Activated CD8-positive, alpha-beta memory T cell treated with anti-CD3 and anti-CD28 coated beads, Interleukin-2, amount 50 U/mL, for 1 hour (primary cell): Measurements from ENCODE around the gene ABCD4.
"Not testable (repeated sequence)": the region's sequence is repeated elsewhere in the genome, so short reads cannot be mapped to it uniquely, and the experiment has no call there.

ENCODE experiments used
- DNase-seq: peaks from one replicate; pipeline ENCODE4 v3.0.0-alpha.2; 2020; ENCODE audit errors: extremely low read depth

ABCD4 gene

GRCh38 chr14:74302634-74303569, at the start of gene ABCD4:
TSS of gene ABCD4 (minus strand) at chr14:74302934. CDS start at chr14:74302912, 22 bp downstream.
- DNase-seq = peak; percentile 53

- no peak for DNase-seq
Measured at GRCh38 chr14:74350928-74351323, 48.2 kb upstream of the ABCD4 start.

- no peak for DNase-seq
Measured at GRCh38 chr14:74350211-74350927, 47.6 kb upstream of the ABCD4 start.

- no peak for DNase-seq
Measured at GRCh38 chr14:74349757-74350156, 47.0 kb upstream of the ABCD4 start.

- no peak for DNase-seq
Measured at GRCh38 chr14:74348735-74349463, 46.2 kb upstream of the ABCD4 start.

- no peak for DNase-seq
Measured at GRCh38 chr14:74348241-74348734, 45.6 kb upstream of the ABCD4 start, which contains the start of gene VRTN. TSS of gene VRTN (plus strand) at chr14:74348471. CDS start at chr14:74356784, 8,313 bp downstream.

GRCh38 chr14:74347795-74348100, 45.0 kb upstream of the ABCD4 start:
- DNase-seq = no peak

- no peak for DNase-seq
Measured at GRCh38 chr14:74347097-74347794, 44.5 kb upstream of the ABCD4 start.

GRCh38 chr14:74346341-74346740, 43.6 kb upstream of the ABCD4 start:
- DNase-seq = no peak

- DNase-seq = no peak
Measured at GRCh38 chr14:74333909-74334308, 31.2 kb upstream of the ABCD4 start.

GRCh38 chr14:74329950-74330552, 27.3 kb upstream of the ABCD4 start:
- DNase-seq = not testable (repeated sequence)

GRCh38 chr14:74326369-74327152, 23.8 kb upstream of the ABCD4 start:
- DNase-seq = no peak

- DNase-seq = no peak
Measured at GRCh38 chr14:74325446-74325845, 22.7 kb upstream of the ABCD4 start.

GRCh38 chr14:74324931-74325361, 22.2 kb upstream of the ABCD4 start:
- DNase-seq = no peak

GRCh38 chr14:74314576-74314975, 11.8 kb upstream of the ABCD4 start:
- DNase-seq = no peak

- DNase-seq = no peak
Measured at GRCh38 chr14:74313601-74314000, 10.9 kb upstream of the ABCD4 start.

GRCh38 chr14:74312161-74312560, 9.4 kb upstream of the ABCD4 start:
- no peak for DNase-seq

GRCh38 chr14:74309125-74310022, 6.6 kb upstream of the ABCD4 start:
- DNase-seq = no peak

GRCh38 chr14:74308695-74309094, 6.0 kb upstream of the ABCD4 start:
- no peak for DNase-seq
